Epithelial cell of prostate (primary cell): Measurements from ENCODE around the gene FBLN7.

Source experiments
- DNase-seq: peaks from one replicate; pipeline ENCODE4 v3.0.0-alpha.2; 2011; ENCODE audit warnings: low read depth, low spot score
- H3K27ac ChIP-seq: fragments of 450-650 bp; 2 replicates; pipeline ENCODE4 v1.5.1; 2017; ENCODE audit warnings: mild to moderate bottlenecking

The FBLN7 gene

DNA sequence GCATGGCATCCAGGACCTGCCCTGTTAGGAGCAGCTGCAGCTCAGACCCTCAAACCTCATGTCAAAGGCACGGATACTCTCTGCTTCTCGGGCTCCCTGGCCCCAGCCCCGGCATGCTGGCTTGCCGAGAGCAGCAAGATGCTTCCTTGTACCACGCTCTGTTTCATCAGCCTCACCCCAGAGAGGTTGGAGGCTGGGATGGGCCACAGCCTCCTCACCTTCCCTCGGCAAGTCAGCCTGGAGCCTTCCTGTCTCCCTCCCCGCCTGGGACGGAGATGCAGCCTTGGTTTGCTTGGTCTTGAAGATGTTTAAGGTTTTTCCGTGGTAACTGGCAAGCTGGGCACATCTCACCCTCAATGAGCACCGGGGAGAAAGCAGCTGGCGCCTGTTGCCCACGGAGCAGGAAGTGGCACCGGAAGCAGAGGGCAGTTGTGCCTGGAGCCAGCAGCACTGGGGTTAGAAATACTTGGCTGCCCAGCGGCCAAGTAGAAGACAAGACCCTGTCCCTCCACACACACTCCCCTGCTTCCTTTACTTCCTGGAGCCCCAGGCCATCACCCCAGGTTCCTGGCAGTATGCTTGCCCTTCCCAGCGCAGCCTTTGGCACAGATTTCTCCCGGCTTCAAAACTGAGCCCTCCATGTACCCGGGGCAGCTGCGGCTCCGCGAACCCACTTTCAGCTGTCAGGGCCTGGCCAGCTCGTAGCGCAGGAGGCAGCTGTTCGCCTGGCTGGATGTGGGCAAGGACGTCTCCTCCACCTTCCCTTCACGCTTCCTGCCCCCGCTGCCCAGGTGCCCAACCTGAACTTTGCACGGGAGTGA, 17.4 kb downstream of the FBLN7 start:
- H3K27ac ChIP-seq, result no peak overlapping the region
- DNase-seq, result no peak

DNA sequence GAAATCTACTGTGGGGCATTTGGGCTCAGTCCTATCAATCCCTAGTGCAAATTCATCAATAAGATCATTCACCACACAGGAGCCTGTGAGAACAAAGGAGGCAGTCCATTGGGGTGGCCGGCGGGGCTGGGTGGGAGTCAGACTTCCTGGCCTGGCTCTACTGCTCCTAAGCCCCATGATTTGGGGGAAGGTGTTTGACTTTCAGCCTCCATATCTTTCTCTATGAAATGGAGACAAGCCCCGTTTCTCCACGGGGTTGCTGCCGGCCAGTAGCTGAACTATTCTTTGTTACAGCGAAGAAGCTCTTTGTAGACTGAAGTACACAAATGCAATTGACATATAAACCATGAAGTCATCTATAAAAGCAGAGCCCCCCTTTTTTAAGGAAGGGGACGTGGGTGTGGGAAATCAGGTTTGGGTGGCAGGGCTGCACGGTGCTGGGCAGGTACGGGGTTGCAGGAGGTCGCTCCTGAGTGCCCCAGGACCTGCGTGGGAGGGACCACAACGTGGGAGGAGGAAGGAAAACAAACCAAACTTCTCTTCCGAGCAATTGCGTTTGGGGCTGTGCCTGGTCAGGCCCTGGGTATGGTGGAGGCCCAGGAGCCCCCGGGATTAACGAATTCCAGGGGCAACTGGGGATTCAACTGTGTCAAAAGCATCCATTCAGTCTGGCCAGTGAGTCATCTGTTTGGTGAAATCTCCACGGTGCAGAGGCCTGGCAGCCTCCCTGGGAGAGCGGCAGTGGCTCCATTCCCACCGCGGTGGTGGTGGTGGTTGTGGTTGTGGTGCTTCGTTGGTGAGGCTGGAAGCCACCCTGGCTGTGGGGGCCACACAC, 18.2 kb downstream of the FBLN7 start:
- H3K27ac ChIP-seq, result no peak overlapping the region
- no peak for DNase-seq

DNA sequence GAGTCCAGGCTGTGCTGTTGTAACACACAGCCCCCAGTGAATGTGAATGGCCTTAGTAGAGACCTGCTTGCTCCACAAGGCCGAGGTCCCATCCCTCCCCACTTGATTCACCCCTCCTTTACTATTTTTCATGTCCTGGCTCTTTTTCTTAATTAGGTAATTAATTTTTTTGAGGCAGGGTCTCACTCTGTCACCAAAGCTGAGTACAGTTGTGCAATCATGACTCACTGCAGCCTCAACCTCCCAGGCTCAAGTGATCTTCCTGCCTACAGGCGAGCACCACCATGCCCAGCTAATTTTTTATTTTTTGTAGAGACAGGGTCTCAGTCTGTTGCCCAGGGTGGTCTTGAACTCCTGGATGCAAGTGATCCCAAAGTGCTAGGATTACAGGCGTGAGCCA, 19.3 kb downstream of the FBLN7 start:
- no peak overlapping the region for H3K27ac ChIP-seq
- DNase-seq, result no peak

DNA sequence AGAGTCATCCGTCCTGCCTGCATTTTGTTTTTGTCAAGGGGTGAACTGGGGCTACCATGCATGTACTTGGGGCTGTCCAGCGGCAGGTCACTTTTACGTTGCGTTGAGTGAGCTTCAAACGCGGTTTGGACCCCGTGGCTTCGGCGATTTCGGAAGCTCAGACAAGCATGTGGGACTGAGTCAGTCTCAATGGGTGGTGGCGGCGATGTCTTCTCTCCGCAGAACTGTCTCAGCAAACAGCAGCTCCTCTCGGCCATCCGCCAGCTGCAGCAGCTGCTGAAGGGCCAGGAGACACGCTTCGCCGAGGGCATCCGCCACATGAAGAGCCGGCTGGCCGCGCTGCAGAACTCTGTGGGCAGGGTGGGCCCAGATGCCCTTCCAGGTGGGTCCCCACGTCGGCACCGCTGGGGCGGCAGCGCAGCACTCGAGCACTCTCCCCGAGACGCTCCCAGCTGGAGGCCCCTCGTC, 21.3 kb downstream of the FBLN7 start:
- DNase-seq, result no peak
- no peak overlapping the region for H3K27ac ChIP-seq

DNA sequence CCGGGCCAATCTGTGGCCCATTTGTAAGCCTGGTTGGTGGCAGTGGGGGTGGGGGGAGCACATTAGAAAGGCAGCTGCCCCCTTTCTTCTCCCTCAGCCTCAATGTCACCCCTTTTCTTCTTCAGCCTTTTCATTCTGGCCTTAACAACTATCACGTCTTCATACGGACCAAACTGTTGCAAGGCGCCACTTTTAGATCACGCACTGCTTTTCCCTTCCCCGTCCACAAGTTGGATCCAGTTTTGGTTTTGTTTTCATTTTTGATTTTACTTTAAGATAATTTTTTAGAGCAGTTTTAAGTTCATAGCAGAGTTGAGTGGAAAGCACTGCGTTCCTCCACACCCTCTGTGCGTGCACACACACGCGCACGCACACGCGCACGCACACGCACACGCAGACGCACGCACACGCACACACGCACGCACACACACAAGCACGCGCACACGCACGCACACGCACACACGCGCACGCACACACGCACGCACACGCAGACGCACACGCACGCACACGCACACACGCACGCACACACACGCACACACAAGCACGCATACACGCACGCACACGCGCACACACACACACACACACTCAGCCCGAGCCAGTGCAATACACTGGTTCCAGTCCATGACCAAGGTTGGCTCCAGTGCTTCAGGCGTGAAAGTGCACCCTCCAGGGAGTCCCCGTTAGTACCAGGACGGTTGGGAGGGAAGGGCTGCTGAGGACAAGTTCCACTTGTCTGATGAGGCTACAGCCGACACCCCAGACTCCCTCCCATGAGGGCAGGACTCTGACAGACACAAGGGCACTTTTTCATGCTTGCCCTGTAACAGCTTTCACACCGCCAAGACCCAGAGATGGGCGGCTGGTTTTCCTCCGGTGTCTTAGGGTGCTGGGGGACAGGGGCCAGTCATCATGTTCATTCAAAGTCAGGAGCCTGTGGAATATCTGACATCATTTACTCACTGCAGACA, 22.4 kb downstream of the FBLN7 start:
- H3K27ac ChIP-seq, result no peak overlapping the region
- no peak for DNase-seq

DNA sequence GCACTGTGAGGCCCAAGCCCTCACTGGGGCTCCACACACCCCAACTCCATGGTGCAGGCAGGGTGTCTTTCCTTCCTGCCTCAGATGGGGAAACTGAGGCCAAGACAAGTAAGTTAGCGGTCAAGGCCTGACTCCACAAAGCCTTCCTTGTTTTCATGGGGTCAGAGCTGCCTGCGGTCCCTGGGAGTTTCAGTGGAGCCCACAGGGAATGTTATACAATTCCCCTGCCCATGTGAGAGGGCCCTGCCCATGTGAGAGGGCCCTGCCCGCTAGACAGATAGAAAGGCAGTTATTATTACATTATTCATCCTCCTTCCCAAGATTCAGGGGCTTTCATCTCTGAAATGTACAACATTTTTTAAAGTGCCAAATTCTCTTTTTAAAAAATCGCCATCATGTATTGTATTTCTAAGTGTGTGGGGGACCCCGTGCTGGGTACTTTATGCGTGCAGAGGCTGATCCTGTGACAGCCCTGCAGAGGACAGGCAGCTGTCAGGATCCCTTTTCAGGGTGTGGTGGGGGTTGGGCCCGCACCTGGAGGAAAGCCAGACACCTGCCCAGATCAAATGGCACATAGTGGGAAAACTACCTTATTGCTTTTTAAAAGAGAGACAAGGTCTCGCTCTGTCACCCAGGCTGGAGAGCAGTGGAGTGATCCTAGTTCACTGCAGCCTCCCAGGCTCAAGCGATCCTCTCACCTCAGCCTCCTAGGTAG, 23.4 kb downstream of the FBLN7 start:
- H3K27ac ChIP-seq, result no peak overlapping the region
- DNase-seq, result no peak

DNA sequence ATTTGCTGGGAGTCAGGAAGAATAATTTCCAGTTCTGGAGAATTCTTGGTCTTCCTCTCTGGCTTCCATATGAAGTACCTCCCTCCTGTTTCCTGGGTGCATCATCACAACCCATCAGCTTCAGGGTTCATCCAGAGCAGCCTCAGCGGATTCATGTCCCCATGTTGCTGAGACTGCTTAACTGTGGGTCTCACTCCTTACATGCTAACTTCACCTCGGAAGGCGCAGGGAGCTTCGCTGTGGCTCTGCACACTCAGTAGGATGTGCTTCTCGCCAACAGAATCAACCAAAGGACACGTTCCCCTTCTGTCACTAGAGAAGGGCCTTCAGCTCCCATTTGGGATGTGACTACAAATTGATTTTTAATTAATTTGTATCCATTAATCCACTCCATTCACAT, 24.2 kb downstream of the FBLN7 start:
- DNase-seq, result no peak
- no peak overlapping the region for H3K27ac ChIP-seq

DNA sequence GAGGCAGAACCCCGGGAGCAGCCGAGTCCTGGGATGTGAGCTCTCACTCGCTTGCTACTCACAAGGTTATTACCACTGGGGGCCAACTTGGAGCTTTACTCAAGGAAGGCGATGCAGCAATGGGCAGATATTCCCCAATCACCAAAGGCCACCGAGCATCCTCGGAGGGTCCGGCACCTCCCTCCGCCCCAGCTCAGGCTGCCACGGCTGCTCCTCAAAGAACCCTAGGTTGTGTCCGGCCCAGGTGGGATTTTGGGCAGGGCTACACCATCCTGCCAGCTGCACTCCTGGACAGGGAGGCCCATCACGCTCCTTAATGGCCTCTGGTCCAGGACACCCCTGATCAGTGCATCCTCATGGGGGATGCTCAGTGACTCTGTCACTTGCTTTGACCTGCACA, 24.8 kb downstream of the FBLN7 start:
- H3K27ac ChIP-seq, result no peak overlapping the region
- DNase-seq, result no peak

DNA sequence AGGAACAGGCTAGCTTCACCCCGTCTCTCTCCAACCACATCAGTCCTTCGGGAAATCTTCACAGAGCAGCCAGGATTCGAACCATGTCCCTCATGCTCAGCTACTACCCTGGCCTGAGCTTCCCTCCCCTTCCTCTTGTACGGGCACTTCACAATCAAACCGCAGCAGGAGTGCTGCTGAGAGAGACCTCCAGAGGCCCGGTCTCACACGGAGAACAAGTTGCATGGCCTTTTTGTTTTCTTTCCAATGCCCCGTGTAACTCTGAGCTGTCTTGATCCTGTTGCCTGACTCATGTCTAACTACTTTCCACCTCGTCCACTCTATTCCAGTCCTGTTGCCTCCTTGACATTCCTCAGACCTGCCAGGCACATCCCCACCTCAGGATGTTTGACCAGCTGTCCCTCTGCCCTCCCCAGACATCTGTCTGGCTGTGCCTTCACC, 25.4 kb downstream of the FBLN7 start:
- no peak for DNase-seq

DNA sequence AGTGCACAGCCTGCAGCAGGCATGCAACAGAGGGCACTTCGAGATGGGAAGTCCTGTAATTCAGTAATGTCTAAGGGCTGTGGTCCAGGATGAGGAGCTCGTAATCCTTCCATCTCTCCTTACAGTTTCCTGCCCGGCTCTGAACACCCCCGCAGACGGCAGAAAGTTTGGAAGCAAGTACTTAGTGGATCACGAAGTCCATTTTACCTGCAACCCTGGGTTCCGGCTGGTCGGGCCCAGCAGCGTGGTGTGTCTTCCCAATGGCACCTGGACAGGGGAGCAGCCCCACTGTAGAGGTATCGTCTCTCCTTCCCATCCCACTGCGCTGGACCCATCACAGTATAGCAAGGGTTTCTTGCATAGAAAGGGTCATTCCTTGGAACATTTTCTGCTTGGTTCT, 26.7 kb downstream of the FBLN7 start:
- no peak for DNase-seq
- no peak overlapping the region for H3K27ac ChIP-seq

More for the DNA sequence above, 25.4 kb downstream of the FBLN7 start:
- H3K27ac ChIP-seq, result no peak overlapping the region

DNA sequence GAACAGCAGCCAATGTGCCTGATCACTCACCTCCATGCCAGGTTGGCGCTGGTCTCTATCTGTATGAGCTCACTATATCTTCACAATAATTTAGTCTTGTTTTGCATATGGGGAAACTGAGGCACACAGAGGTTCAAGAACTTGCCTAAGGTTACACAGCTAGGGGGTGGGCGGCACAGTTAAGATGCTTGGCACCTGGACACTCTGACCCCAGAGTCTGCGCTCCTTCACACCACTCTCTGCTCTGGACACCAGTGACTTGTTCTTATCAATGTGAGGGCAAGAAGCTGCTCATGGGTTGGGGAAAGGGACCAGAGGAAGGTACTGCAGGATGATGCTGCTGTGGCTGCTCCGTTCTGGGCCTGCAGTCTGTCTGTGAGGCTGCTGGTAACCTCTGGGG, 27.1 kb downstream of the FBLN7 start:
- no peak overlapping the region for H3K27ac ChIP-seq
- DNase-seq, result no peak

DNA sequence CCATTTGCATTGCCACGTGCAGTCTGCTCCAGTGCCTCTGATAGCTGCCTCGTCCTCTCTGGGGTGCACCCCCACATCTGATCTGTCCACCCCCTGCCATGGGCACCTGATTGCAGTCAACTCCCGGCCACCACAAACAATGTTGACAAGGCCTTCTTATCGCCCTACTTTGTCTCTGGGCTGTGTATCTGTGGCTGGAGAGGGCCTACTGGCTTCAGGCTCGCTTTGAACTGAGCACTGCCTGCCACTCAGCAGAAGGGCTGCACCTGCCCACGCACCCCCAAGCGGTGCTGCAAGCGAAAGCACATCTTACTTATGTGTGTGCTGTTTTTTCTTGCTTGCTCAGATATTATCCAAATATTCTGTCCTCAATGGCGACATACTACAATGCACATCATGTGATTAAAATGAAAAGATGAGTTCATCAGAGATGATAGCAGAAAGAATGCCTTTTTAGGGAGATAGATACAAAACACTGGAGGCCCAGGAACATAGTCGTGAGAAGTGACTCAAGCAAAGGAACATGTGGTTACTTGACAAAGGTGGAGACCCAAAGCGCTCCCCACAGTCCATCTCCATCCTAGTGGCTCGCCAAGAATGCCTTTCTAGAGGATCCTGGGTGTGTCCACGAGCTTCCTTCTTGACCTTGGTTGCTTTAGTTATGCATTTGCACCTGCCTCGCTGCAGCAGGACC, 28.8 kb downstream of the FBLN7 start:
- no peak overlapping the region for H3K27ac ChIP-seq
- DNase-seq, result no peak

DNA sequence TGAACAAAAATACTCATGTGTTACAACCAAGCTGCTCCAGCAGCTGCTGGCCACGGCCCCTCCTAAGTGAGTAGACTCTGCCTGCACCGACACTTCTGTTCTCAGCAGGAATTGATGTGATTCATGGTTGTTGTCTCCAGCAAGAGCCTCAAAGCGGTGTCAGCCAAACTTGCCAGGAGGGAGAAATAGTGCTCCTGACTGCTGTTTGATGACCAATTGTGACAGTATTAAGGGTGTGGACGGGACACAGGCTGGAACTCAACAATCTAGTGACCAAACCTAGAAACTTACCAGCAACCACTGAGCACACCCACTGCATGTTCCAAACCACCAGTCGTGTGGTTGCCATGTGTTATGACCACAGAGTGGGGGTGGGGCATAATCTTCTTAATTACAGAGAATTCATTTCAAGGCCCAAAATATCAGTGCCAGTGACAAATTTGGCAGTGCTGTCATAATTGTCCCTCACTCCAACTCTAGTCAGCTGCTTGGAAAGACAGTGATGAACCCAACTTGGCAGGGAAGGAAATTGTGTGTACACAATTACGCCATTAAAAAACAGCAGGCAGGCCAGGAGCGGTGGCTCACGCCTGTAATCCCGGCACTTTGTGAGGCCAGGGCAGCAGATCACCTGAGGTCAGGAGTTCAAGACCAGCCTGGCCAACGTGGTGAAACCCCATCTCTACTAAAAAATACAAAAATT, 30.4 kb downstream of the FBLN7 start:
- no peak for DNase-seq
- no peak overlapping the region for H3K27ac ChIP-seq

DNA sequence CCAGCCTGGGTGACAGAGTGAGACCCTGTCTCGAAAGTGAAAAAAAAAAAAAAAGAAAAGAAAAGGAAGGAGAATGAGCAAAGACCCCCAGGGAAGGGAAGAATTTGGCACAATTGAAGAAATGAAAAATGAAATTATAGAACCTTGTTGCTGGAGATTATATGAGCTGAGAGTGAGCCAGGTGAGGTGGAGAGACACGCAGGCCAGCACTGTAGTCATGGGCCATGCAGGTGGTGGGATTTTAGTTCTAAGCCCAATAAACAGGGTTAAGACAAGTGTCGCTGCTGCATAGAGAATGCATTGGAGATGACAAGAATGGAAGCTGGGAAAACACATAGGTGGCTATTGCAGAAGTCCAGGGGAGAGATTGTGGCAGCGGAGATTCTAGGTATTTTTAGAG, 32.3 kb downstream of the FBLN7 start:
- no peak overlapping the region for H3K27ac ChIP-seq
- no peak for DNase-seq

DNA sequence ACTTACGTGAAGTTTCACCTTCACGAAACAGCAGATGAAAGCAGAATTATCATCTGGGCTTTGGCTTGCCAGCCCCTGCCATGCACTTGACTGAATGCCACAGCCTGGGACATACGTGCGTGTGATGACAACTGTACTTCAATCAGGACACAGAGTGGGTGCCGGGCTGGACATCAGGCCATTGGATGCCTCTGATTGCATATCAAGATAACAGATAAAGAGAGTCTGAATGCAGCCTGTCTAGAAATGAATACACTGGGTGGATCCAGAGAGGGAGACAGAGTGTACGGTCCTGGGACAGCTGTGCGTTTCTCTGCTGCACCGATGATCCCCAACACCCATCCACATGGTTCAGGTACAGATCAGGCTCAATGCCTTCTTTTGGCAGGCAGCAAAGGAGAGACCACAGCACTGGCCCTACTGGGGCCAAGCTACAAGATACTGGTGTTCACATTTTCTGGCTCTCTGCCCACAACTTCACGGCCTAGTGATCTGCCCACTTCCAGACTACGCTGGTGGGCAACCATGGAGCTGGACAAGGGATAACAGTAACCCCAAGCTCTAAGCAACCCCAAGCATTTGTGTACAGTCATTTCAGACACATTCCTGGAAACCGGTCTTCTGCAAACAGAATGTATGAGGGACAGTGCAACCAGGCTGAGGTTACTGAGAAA, 35.6 kb downstream of the FBLN7 start:
- no peak for DNase-seq
- H3K27ac ChIP-seq, result no peak overlapping the region

DNA sequence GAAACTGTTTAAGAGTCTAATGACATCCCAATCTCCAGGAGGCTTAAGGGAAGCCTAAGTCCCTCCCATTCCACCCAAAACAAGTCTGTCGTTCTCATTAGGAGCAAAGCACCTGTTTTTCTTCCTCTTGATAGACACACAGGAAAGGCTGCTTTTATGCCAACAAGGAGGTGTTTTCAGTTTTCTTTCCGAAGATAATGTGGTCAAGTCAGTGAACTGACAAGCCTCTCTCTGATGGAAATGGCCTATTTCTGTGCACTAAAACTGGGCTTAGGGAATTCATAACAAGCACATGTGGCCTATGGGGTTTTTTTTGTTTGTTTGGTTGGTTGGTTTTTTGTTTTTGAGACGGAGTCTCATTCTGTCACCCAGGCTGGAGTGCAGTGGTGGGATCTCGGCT, 36.2 kb downstream of the FBLN7 start:
- no peak overlapping the region for H3K27ac ChIP-seq

DNA sequence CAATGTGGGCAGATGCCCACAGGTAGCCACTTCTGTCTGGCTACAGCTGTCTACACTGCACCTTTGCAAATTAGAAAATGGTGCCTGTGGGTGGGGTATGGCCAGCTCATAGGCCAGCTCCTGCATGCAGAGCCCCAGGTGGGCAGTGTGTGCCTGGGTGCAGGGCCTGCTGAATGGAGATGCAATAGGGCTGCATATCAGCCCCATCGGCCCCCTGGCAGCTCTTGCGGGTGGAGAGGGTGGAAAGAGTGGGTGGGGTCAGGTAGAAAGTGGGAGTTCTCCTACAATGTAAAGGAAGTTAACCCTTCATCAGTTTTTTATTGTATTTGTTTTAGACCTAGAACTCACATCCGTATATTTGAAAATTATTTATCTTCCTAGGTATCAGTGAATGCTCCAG, 37.1 kb downstream of the FBLN7 start:
- DNase-seq, result no peak

More for the DNA sequence above, 36.2 kb downstream of the FBLN7 start:
- DNase-seq, result no peak

More for the DNA sequence above, 37.1 kb downstream of the FBLN7 start:
- no peak overlapping the region for H3K27ac ChIP-seq
